Naive thymus-derived CD4-positive, alpha-beta T cell (primary cell): ENCODE data around the gene FES. TPM values are rescaled to one million over a fixed set of nuclear protein-coding genes. Genes with fewer than 3 reads are reported as not detected.

Experiments used
- ATAC-seq: fragments of 150-1000 bp; cut with Tn5 transposase; 2 replicates; pipeline ENCODE4 v1.10.0; 2021; ENCODE audit warnings: mild to moderate bottlenecking, moderate library complexity
- CTCF ChIA-PET: fragments of 350-600 bp; sonication (Branson Sonifier 250); formaldehyde crosslinking; loops from one replicate; lab custom pipeline; 2021; ENCODE audit warnings: antibody characterized with exemption; lab: Charles Lee
- POLR2A ChIA-PET: fragments of 350-600 bp; sonication (Branson Sonifier 250); formaldehyde crosslinking; loops from one replicate; lab custom pipeline; 2021; ENCODE audit warnings: antibody characterized with exemption, inconsistent platforms; lab: Charles Lee
- DNase-seq, 9 donors: peaks; one replicate each; pipeline versions ENCODE4 v3.0.0 to v3.0.0-alpha.2; 2020 to 2022; ENCODE audit warnings: mixed read lengths in 1 of 9
- H3K27ac ChIP-seq: one replicate; pipeline ENCODE4 v1.7.0; 2013; ENCODE audit warnings: mild to moderate bottlenecking, low read depth, low read length, moderate library complexity
- H3K27me3 ChIP-seq, 2 donors: one replicate each; pipeline ENCODE4 v1.7.0; 2013; ENCODE audit warnings: low read length in 2 of 2, mild to moderate bottlenecking in 2 of 2, moderate library complexity in 2 of 2; ENCODE audit not compliant: control insufficient read depth in 2 of 2, insufficient read depth in 2 of 2
- H3K36me3 ChIP-seq, 3 experiments: 1 replicate in 2 of 3; 2 replicates in 1 of 3; pipeline ENCODE4 v1.7.0; 2013; ENCODE audit warnings: low read length in 3 of 3, mild to moderate bottlenecking in 3 of 3, moderate library complexity in 1 of 3; ENCODE audit not compliant: insufficient read depth in 3 of 3, control insufficient read depth in 2 of 3
- H3K4me1 ChIP-seq, 2 donors: one replicate each; pipeline ENCODE4 v1.7.0; 2013; ENCODE audit warnings: low read length in 2 of 2, mild to moderate bottlenecking in 2 of 2, moderate library complexity in 1 of 2; ENCODE audit not compliant: control insufficient read depth in 2 of 2, insufficient read depth in 2 of 2
- H3K4me3 ChIP-seq: 2 replicates; pipeline ENCODE4 v1.7.0; 2013; ENCODE audit warnings: mild to moderate bottlenecking, low read length
- H3K9me3 ChIP-seq, 3 experiments: 1 replicate in 2 of 3; 2 replicates in 1 of 3; pipeline ENCODE4 v1.7.0; 2013; ENCODE audit warnings: low read length in 3 of 3; ENCODE audit not compliant: control insufficient read depth in 2 of 3
- H3K27ac Mint-ChIP-seq, 9 donors: one replicate each; pipeline ENCODE4 v1.8.0; 2020 to 2022; ENCODE audit warnings: mixed read lengths in 9 of 9, mild to moderate bottlenecking in 8 of 9, moderate library complexity in 5 of 9, inconsistent platforms in 2 of 9
- H3K27me3 Mint-ChIP-seq, 5 donors: one replicate each; pipeline ENCODE4 v1.8.0; 2021 to 2022; ENCODE audit warnings: mixed read lengths in 5 of 5, mild to moderate bottlenecking in 1 of 5
- H3K36me3 Mint-ChIP-seq, 5 donors: one replicate each; pipeline ENCODE4 v1.8.0; 2020 to 2022; ENCODE audit warnings: mixed read lengths in 5 of 5, mild to moderate bottlenecking in 3 of 5, inconsistent platforms in 1 of 5
- H3K4me1 Mint-ChIP-seq, 7 donors: one replicate each; pipeline ENCODE4 v1.8.0; 2020 to 2022; ENCODE audit warnings: mixed read lengths in 7 of 7, mild to moderate bottlenecking in 3 of 7, inconsistent platforms in 1 of 7
- H3K4me3 Mint-ChIP-seq, 10 donors: one replicate each; pipeline ENCODE4 v1.8.0; 2020 to 2022; ENCODE audit warnings: mild to moderate bottlenecking in 10 of 10, mixed read lengths in 10 of 10, moderate library complexity in 6 of 10, inconsistent platforms in 2 of 10
- H3K9me3 Mint-ChIP-seq, 11 donors: one replicate each; pipeline ENCODE4 v1.8.0; 2020 to 2022; ENCODE audit warnings: mixed read lengths in 11 of 11, mild to moderate bottlenecking in 4 of 11, inconsistent platforms in 1 of 11, moderate library complexity in 1 of 11
- intact Hi-C, 2 donors: fragments of 100-400 bp; cut with micrococcal nuclease; formaldehyde crosslinking; loops; one replicate each; pipeline ENCODE4 v1.15.1; 2023
- polyA plus RNA-seq, 2 donors: library from polyadenylated mRNA; unstranded; fragments of 300-500 nt; fragmentation: Illumina TruSeq; gene quantifications; one replicate each; pipeline ENCODE4 v1.2.3, GENCODE V29; 2021
- total RNA-seq, 6 experiments: library from RNA in 5 of 6; stranded (reverse) in 5 of 6; gene quantifications; 1 replicate in 5 of 6; 2 replicates in 1 of 6; pipeline ENCODE4 v1.2.3 and lab custom pipeline; 2021 to 2026

Gene FES
- total and polyA plus RNA-seq, 7 experiments from 2014 or later: 2.3 to 78.6 (median 9.1) TPM; not detected in 2

- POLR2A ChIA-PET: interaction anchor here (1.3 kb wide), 1 partner anchor 11 kb away, joined by 4 read pairs; no protein-coding TSS in a partner anchor
- intact Hi-C loops: loop anchor here (5.0 to 10.0 kb wide), 4 partner anchors 72 to 407 kb away; no protein-coding TSS in a partner anchor
- ATAC-seq: peak; percentile 35
Measured at GRCh38 chr15:90889313-90889730, 5.0 kb downstream of the FES start.

DNA sequence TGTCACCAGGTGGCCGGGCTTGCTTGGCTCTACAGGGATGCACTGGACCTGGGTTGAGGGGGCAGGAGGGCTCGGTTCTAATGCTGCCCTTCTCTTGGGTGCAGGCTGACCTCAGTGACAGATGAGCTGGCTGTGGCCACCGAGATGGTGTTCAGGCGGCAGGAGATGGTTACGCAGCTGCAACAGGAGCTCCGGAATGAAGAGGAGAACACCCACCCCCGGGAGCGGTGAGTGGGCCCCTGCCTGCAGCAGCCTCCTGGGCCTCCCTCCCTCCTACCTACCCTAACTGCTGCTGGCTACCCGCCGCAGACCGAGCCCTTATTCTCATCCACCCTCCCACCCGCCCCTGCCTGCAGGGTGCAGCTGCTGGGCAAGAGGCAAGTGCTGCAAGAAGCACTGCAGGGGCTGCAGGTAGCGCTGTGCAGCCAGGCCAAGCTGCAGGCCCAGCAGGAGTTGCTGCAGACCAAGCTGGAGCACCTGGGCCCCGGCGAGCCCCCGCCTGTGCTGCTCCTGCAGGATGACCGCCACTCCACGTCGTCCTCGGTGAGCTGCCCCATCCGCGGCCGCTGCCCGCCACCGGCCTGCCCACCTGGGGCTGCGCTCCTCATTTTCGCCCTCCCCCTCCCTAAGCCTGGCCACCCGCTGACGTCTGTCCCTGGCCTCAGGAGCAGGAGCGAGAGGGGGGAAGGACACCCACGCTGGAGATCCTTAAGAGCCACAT lies 5.6 kb downstream of the FES start:
- no peaks in the 10 kb centered on the region for H3K9me3 ChIP-seq
- H3K36me3 ChIP-seq: no peaks in the 10 kb centered on the region
- H3K4me3 ChIP-seq: no peak overlapping the region
- no peak overlapping the region for H3K27ac ChIP-seq
- DNase-seq (no peak), ATAC-seq (no peak)
- H3K27me3 ChIP-seq: no peaks in the 10 kb centered on the region
- ChIA-PET POLR2A (interaction anchor here (0.6 to 1.3 kb wide), 2 partner anchors 10 to 235 kb away, joined by 3 to 4 read pairs; no protein-coding TSS in a partner anchor), CTCF (interaction anchor here (0.6 kb wide), 1 partner anchor 358 kb away, joined by 4 read pairs; no protein-coding TSS in a partner anchor)
- no peak overlapping the region for H3K27ac Mint-ChIP-seq
- H3K4me3 Mint-ChIP-seq: no peak overlapping the region
- peaks cover 6 to 7% of the 10 kb centered on the region in 2 donors for H3K4me1 ChIP-seq
- H3K36me3 Mint-ChIP-seq: peaks cover 0 to 25% (median 0%) of the 10 kb centered on the region in 5 donors
- H3K27me3 Mint-ChIP-seq: peaks cover 0 to 6% (median 3%) of the 10 kb centered on the region in 5 donors
- intact Hi-C loops: loop anchor here (5.0 to 10.0 kb wide), 4 partner anchors 73 to 408 kb away; no protein-coding TSS in a partner anchor
- H3K4me1 Mint-ChIP-seq: peaks cover 0 to 25% (median 8%) of the 10 kb centered on the region in 7 donors
- H3K9me3 Mint-ChIP-seq: peaks cover 0 to 1% (median 0%) of the 10 kb centered on the region in 11 donors

More at GRCh38 chr15:90889313-90889730, 5.0 kb downstream of the FES start:
- H3K27ac Mint-ChIP-seq: no peak overlapping the region
- H3K27me3 Mint-ChIP-seq: peaks cover 0 to 6% (median 4%) of the 10 kb centered on the region in 5 donors
- Histone ChIP-seq H3K4me1 (peaks cover 6 to 7% of the 10 kb centered on the region in 2 donors), H3K4me3 (no peak overlapping the region), H3K36me3 (no peaks in the 10 kb centered on the region), H3K27me3 (no peaks in the 10 kb centered on the region), H3K9me3 (no peaks in the 10 kb centered on the region), H3K27ac (no peak overlapping the region)
- peaks cover 0 to 25% (median 0%) of the 10 kb centered on the region in 5 donors for H3K36me3 Mint-ChIP-seq
- no peak overlapping the region for H3K4me3 Mint-ChIP-seq
- DNase-seq: no peak
- CTCF ChIA-PET: interaction anchor here (0.6 to 1.5 kb wide), 2 partner anchors 239 to 358 kb away, joined by 4 read pairs; no protein-coding TSS in a partner anchor
- H3K4me1 Mint-ChIP-seq: peaks cover 0 to 28% (median 11%) of the 10 kb centered on the region in 7 donors
- peaks cover 0 to 1% (median 0%) of the 10 kb centered on the region in 11 donors for H3K9me3 Mint-ChIP-seq

- Histone ChIP-seq H3K4me3 (no peak overlapping the region), H3K9me3 (no peaks in the 10 kb centered on the region), H3K36me3 (no peaks in the 10 kb centered on the region), H3K27me3 (no peaks in the 10 kb centered on the region), H3K27ac (no peak overlapping the region), H3K4me1 (peaks cover under 1 to 7% of the 10 kb centered on the region in 2 donors)
- peaks cover 0 to 15% (median 4%) of the 10 kb centered on the region in 7 donors for H3K4me1 Mint-ChIP-seq
- POLR2A ChIA-PET: no interaction called here
- DNase-seq (no peak), ATAC-seq (no peak)
- peaks cover 0 to 5% (median 0%) of the 10 kb centered on the region in 5 donors for H3K27me3 Mint-ChIP-seq
- H3K36me3 Mint-ChIP-seq: peaks cover 0 to 29% (median 0%) of the 10 kb centered on the region in 5 donors
- no peak overlapping the region for H3K4me3 Mint-ChIP-seq
- no peak overlapping the region for H3K27ac Mint-ChIP-seq
- intact Hi-C loops: no loop called here
- H3K9me3 Mint-ChIP-seq: peaks cover 0 to 1% (median 0%) of the 10 kb centered on the region in 11 donors
- CTCF ChIA-PET: no interaction called here
Measured at GRCh38 chr15:90890839-90891238, 6.5 kb downstream of the FES start.

DNA sequence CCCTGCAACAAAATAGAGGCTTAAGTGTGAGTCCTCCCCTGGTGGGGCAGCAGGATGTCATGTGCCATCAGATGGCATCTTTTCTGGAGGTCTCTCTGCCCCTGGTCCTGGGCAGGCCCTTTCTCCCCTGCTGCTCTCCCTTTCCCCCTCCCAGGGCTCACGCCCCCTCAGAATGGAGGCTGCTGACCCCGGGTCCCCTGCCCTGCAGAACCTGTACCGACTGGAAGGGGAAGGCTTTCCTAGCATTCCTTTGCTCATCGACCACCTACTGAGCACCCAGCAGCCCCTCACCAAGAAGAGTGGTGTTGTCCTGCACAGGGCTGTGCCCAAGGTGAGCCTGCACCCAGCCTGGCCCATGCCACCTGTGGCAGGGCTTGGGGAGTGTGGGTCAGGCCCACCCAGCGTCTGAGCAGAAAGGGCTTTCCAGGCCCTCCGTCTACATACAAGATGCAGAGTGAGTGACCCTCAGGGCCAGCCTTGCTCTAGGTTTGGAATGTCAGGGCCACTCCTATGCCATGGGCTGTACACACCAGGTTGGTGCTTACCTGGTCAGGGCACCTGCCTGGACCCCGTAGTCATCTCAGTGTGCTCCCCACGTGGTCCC lies 7.1 kb downstream of the FES start:
- ATAC-seq: no peak
- ChIA-PET CTCF (no interaction called here), POLR2A (no interaction called here)
- Histone ChIP-seq H3K27me3 (no peaks in the 10 kb centered on the region), H3K36me3 (no peaks in the 10 kb centered on the region), H3K4me1 (peaks cover 0 to 7% of the 10 kb centered on the region in 2 donors), H3K27ac (no peak overlapping the region), H3K4me3 (no peak overlapping the region), H3K9me3 (no peaks in the 10 kb centered on the region)
- Mint-ChIP-seq H3K9me3 (peaks cover 0 to 1% (median 0%) of the 10 kb centered on the region in 11 donors), H3K27ac (no peak overlapping the region), H3K4me1 (peaks cover 0 to 11% (median 0%) of the 10 kb centered on the region in 7 donors), H3K4me3 (no peak overlapping the region), H3K27me3 (peaks cover 0 to 4% (median 0%) of the 10 kb centered on the region in 5 donors), H3K36me3 (peaks cover 0 to 29% (median 0%) of the 10 kb centered on the region in 5 donors)
- DNase-seq: no peak
- intact Hi-C loops: no loop called here

- Mint-ChIP-seq H3K4me1 (peaks cover 0 to 12% (median 0%) of the 10 kb centered on the region in 7 donors), H3K36me3 (peaks cover 0 to 31% (median 0%) of the 10 kb centered on the region in 5 donors), H3K4me3 (no peak overlapping the region), H3K9me3 (peaks cover 0 to 1% (median 0%) of the 10 kb centered on the region in 11 donors), H3K27ac (no peak overlapping the region), H3K27me3 (peaks cover 0 to 4% (median 0%) of the 10 kb centered on the region in 5 donors)
- no peak overlapping the region for H3K27ac ChIP-seq
- ATAC-seq (no peak), DNase-seq (no peak)
- H3K36me3 ChIP-seq: no peaks in the 10 kb centered on the region
- ChIA-PET POLR2A (no interaction called here), CTCF (no interaction called here)
- no peaks in the 10 kb centered on the region for H3K27me3 ChIP-seq
- H3K4me1 ChIP-seq: peaks cover 0 to 7% of the 10 kb centered on the region in 2 donors
- intact Hi-C loops: no loop called here
- H3K9me3 ChIP-seq: no peaks in the 10 kb centered on the region
- no peak overlapping the region for H3K4me3 ChIP-seq
Measured at GRCh38 chr15:90892023-90892422, 7.7 kb downstream of the FES start.

- peaks cover 0 to 7% of the 10 kb centered on the region in 2 donors for H3K4me1 ChIP-seq
- Mint-ChIP-seq H3K27me3 (peaks cover 0 to 4% (median 0%) of the 10 kb centered on the region in 5 donors), H3K9me3 (peaks cover 0 to 1% (median 0%) of the 10 kb centered on the region in 11 donors), H3K4me1 (peaks cover 0 to 10% (median 0%) of the 10 kb centered on the region in 7 donors), H3K36me3 (peaks cover 0 to 30% (median 0%) of the 10 kb centered on the region in 5 donors), H3K27ac (no peak overlapping the region), H3K4me3 (no peak overlapping the region)
- CTCF ChIA-PET: no interaction called here
- POLR2A ChIA-PET: interaction anchor here (0.6 kb wide), 1 partner anchor 32 kb away, joined by 3 read pairs; no protein-coding TSS in a partner anchor
- DNase-seq: no peak
- intact Hi-C loops: no loop called here
- H3K9me3 ChIP-seq: no peaks in the 10 kb centered on the region
- H3K27ac ChIP-seq: no peak overlapping the region
- H3K36me3 ChIP-seq: no peaks in the 10 kb centered on the region
- ATAC-seq: no peak
- H3K4me3 ChIP-seq: no peak overlapping the region
- H3K27me3 ChIP-seq: no peaks in the 10 kb centered on the region
Measured at GRCh38 chr15:90892498-90893174, 8.3 kb downstream of the FES start.
